PC-9 (cell line): ENCODE measurements around the gene TNFAIP1.

Source experiments
- EZH2 ChIP-seq: fragments of 200-600 bp; sonication (generic); IDR thresholded peaks from 2 replicates; pipeline ENCODE4 v1.8.0; 2017; ENCODE audit warnings: antibody characterized with exemption, low read depth
- TF ChIP-seq, protein P1 (sequence below): fragments of 200-600 bp; sonication (generic); conservative IDR thresholded peaks from 2 replicates; pipeline ENCODE4 v1.6.1; 2017; ENCODE audit warnings: mixed run types, antibody characterized with exemption, mild to moderate bottlenecking, moderate library complexity

GRCh38 chr17:28368915-28369683 lies 33.5 kb downstream of the TNFAIP1 start:
- TF ChIP-seq EZH2, result no peak
- TF ChIP-seq, protein P1, sequence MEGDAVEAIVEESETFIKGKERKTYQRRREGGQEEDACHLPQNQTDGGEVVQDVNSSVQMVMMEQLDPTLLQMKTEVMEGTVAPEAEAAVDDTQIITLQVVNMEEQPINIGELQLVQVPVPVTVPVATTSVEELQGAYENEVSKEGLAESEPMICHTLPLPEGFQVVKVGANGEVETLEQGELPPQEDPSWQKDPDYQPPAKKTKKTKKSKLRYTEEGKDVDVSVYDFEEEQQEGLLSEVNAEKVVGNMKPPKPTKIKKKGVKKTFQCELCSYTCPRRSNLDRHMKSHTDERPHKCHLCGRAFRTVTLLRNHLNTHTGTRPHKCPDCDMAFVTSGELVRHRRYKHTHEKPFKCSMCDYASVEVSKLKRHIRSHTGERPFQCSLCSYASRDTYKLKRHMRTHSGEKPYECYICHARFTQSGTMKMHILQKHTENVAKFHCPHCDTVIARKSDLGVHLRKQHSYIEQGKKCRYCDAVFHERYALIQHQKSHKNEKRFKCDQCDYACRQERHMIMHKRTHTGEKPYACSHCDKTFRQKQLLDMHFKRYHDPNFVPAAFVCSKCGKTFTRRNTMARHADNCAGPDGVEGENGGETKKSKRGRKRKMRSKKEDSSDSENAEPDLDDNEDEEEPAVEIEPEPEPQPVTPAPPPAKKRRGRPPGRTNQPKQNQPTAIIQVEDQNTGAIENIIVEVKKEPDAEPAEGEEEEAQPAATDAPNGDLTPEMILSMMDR, result no peak
